GM18907 (cell line): ENCODE data around the gene EPB41.
"Not testable (repeated sequence)": the region's sequence is repeated elsewhere in the genome, so short reads cannot be mapped to it uniquely, and the experiment has no call there.

Experiments used
- ATAC-seq: cut with Tn5 transposase; IDR thresholded peaks from one replicate; pipeline ENCODE4 v1.9.1; 2021; ENCODE audit warnings: mild to moderate bottlenecking, moderate library complexity; ENCODE audit not compliant: unreplicated experiment

The EPB41 gene

GRCh38 chr1:29094433-29094832 lies 180.1 kb downstream of the EPB41 start:
- no peak for ATAC-seq

GRCh38 chr1:29094954-29095353 lies 180.6 kb downstream of the EPB41 start:
- ATAC-seq: no peak

GRCh38 chr1:29096231-29096886 lies 182.0 kb downstream of the EPB41 start:
- no peak for ATAC-seq

- ATAC-seq: no peak
Observed at GRCh38 chr1:29099286-29099685, 184.9 kb downstream of the EPB41 start.

- no peak for ATAC-seq
Observed at GRCh38 chr1:29100487-29100886, 186.1 kb downstream of the EPB41 start.

GRCh38 chr1:29105822-29106221 lies 191.5 kb downstream of the EPB41 start:
- ATAC-seq: no peak

GRCh38 chr1:29108041-29108440 lies 193.7 kb downstream of the EPB41 start:
- ATAC-seq: not testable (repeated sequence)

GRCh38 chr1:29112705-29113412 lies 198.5 kb downstream of the EPB41 start:
- ATAC-seq: no peak

- no peak for ATAC-seq
Observed at GRCh38 chr1:29113413-29114117, 199.2 kb downstream of the EPB41 start.

GRCh38 chr1:29114654-29115053 lies 200.3 kb downstream of the EPB41 start:
- ATAC-seq: no peak

GRCh38 chr1:29117381-29117780 lies 203.0 kb downstream of the EPB41 start:
- ATAC-seq: no peak

GRCh38 chr1:29119121-29119929 lies 205.0 kb downstream of the EPB41 start:
- no peak for ATAC-seq

- ATAC-seq: no peak
Observed at GRCh38 chr1:29120367-29120766, 206.0 kb downstream of the EPB41 start.

- ATAC-seq: no peak
Observed at GRCh38 chr1:29120947-29121485, 206.6 kb downstream of the EPB41 start.

- no peak for ATAC-seq
Observed at GRCh38 chr1:29121516-29121935, 207.2 kb downstream of the EPB41 start.

- no peak for ATAC-seq
Observed at GRCh38 chr1:29121936-29122681, 207.7 kb downstream of the EPB41 start.

GRCh38 chr1:29122682-29123052 lies 208.3 kb downstream of the EPB41 start:
- ATAC-seq: no peak

- ATAC-seq: no peak
Observed at GRCh38 chr1:29123053-29123886, 208.9 kb downstream of the EPB41 start.

- ATAC-seq: no peak
Observed at GRCh38 chr1:29123887-29124365, 209.6 kb downstream of the EPB41 start, which contains the start of gene TMEM200B. TMEM200B (minus strand) TSS chr1:29123903; CDS start chr1:29121828, 2,075 bp downstream.
